DMS153 treated with DMSO at 0.1 percent for 48 hours (cell line): ENCODE data around the gene SLC19A1.

ENCODE experiments used
- DNase-seq: peaks from one replicate; lab custom pipeline; 2025; ENCODE audit not compliant: unreplicated experiment; lab: John Stamatoyannopoulos, UW

Gene SLC19A1

GRCh38 chr21:45494851-45495680 is 47.2 kb downstream of the SLC19A1 start:
- DNase-seq = no peak

GRCh38 chr21:45494135-45494850 is 47.9 kb downstream of the SLC19A1 start:
- DNase-seq = no peak

GRCh38 chr21:45493401-45494001 is 48.7 kb downstream of the SLC19A1 start:
- DNase-seq = no peak

GRCh38 chr21:45492765-45493164 is 49.5 kb downstream of the SLC19A1 start:
- DNase-seq = no peak

- no peak for DNase-seq
Measured at GRCh38 chr21:45491623-45492022, 50.6 kb downstream of the SLC19A1 start.

GRCh38 chr21:45491056-45491455 is 51.2 kb downstream of the SLC19A1 start:
- no peak for DNase-seq

GRCh38 chr21:45490049-45490731 is 52.0 kb downstream of the SLC19A1 start:
- DNase-seq = no peak

- no peak for DNase-seq
Measured at GRCh38 chr21:45489722-45489982, 52.6 kb downstream of the SLC19A1 start.

- DNase-seq = no peak
Measured at GRCh38 chr21:45488931-45489721, 53.1 kb downstream of the SLC19A1 start.

- DNase-seq = no peak
Measured at GRCh38 chr21:45487891-45488600, 54.2 kb downstream of the SLC19A1 start.

- DNase-seq = no peak
Measured at GRCh38 chr21:45487161-45487806, 55.0 kb downstream of the SLC19A1 start.

- DNase-seq = no peak
Measured at GRCh38 chr21:45486443-45487160, 55.6 kb downstream of the SLC19A1 start.

GRCh38 chr21:45485686-45486442 is 56.4 kb downstream of the SLC19A1 start:
- no peak for DNase-seq

GRCh38 chr21:45484318-45484717 is 57.9 kb downstream of the SLC19A1 start:
- DNase-seq = no peak

- DNase-seq = no peak
Measured at GRCh38 chr21:45482899-45483821, 59.1 kb downstream of the SLC19A1 start.

- no peak for DNase-seq
Measured at GRCh38 chr21:45481977-45482898, 60.0 kb downstream of the SLC19A1 start.
